ENCODE measurements around the gene ILKAP.
"Not testable (repeated sequence)": the region's sequence is repeated elsewhere in the genome, so short reads cannot be mapped to it uniquely, and the experiment has no call there.

The ILKAP gene

GRCh38 chr2:238187618-238188548 is 15.6 kb downstream of the ILKAP start:
- DNase-seq = no peak

GRCh38 chr2:238183821-238184220 is 19.7 kb downstream of the ILKAP start:
- DNase-seq = no peak

GRCh38 chr2:238182362-238182761 is 21.1 kb downstream of the ILKAP start:
- DNase-seq = no peak

- DNase-seq = no peak
Measured at GRCh38 chr2:238180554-238180953, 22.9 kb downstream of the ILKAP start.

- no peak for DNase-seq
Measured at GRCh38 chr2:238176613-238177012, 26.9 kb downstream of the ILKAP start.

- no peak for DNase-seq
Measured at GRCh38 chr2:238174701-238175100, 28.8 kb downstream of the ILKAP start.

GRCh38 chr2:238174291-238174690 is 29.2 kb downstream of the ILKAP start:
- no peak for DNase-seq

- DNase-seq = no peak
Measured at GRCh38 chr2:238173692-238174091, 29.8 kb downstream of the ILKAP start.

GRCh38 chr2:238172439-238172838 is 31.1 kb downstream of the ILKAP start:
- DNase-seq = no peak

GRCh38 chr2:238171575-238172187 is 31.8 kb downstream of the ILKAP start:
- no peak for DNase-seq

- not testable (repeated sequence) for DNase-seq
Measured at GRCh38 chr2:238171072-238171431, 32.4 kb downstream of the ILKAP start.

GRCh38 chr2:238170386-238171071 is 33.0 kb downstream of the ILKAP start:
- no peak for DNase-seq

GRCh38 chr2:238169708-238170251 is 33.7 kb downstream of the ILKAP start:
- no peak for DNase-seq

- DNase-seq = no peak
Measured at GRCh38 chr2:238169048-238169707, 34.3 kb downstream of the ILKAP start.

- DNase-seq = no peak
Measured at GRCh38 chr2:238168196-238169047, 35.1 kb downstream of the ILKAP start.

GRCh38 chr2:238167761-238168160 is 35.7 kb downstream of the ILKAP start:
- DNase-seq = no peak

- no peak for DNase-seq
Measured at GRCh38 chr2:238167344-238167715, 36.2 kb downstream of the ILKAP start.

- no peak for DNase-seq
Measured at GRCh38 chr2:238166391-238167343, 36.8 kb downstream of the ILKAP start.

GRCh38 chr2:238165288-238165921 is 38.1 kb downstream of the ILKAP start:
- no peak for DNase-seq

- DNase-seq = no peak
Measured at GRCh38 chr2:238164906-238165287, 38.6 kb downstream of the ILKAP start.
